ENCODE results near the gene ZNF541.

- no peak for TF ChIP-seq CTCF (IDR thresholded peaks at IDR 0.05)
- TF ChIP-seq POLR2A (IDR thresholded peaks at IDR 0.05), result no peak
These were observed 22.8 kb downstream of the ZNF541 start for GRCh38 chr19:47550129-47550528.

Measured in upper lobe of left lung (tissue), 4 donors.